HEK293 (cell line): ENCODE data around the gene DNAH3.

Experiments used
- CTCF ChIA-PET: fragments of 350-600 bp; formaldehyde crosslinking; extraction: SDS; loops from one replicate; lab custom pipeline; 2021; ENCODE audit warnings: antibody characterized with exemption; lab: Yijun Ruan, JAX
- POLR2A ChIA-PET: fragments of 300-600 bp; formaldehyde crosslinking; extraction: SDS; loops from one replicate; lab custom pipeline; 2020; ENCODE audit warnings: antibody characterized with exemption, inconsistent platforms; lab: Yijun Ruan, JAX
- H3K27ac ChIP-seq: fragments of 200-500 bp; sonication (Bioruptor generic); 2 replicates; pipeline ENCODE4 v1.5.1; 2014; ENCODE audit warnings: low read depth, low read length, control low read depth, inconsistent platforms; ENCODE audit errors: extremely low read depth
- H3K36me3 ChIP-seq, 2 experiments: fragments of 200-500 bp in 1 of 2; sonication (Bioruptor generic) in 1 of 2; 1 replicate in 1 of 2; 2 replicates in 1 of 2; pipeline ENCODE4 v1.5.1; 2014 to 2017; ENCODE audit warnings: inconsistent platforms in 2 of 2, low read length in 2 of 2; ENCODE audit not compliant: control insufficient read depth in 2 of 2, insufficient read depth in 1 of 2
- H3K4me1 ChIP-seq: fragments of 200-500 bp; sonication (Bioruptor generic); 2 replicates; pipeline ENCODE4 v1.5.1; 2014; ENCODE audit warnings: mild to moderate bottlenecking, low read length, inconsistent platforms; ENCODE audit not compliant: control insufficient read depth, insufficient read depth
- H3K4me3 ChIP-seq: 2 replicates; pipeline ENCODE4 v1.5.1; 2011; ENCODE audit warnings: low read depth, mild to moderate bottlenecking, control low read depth, low read length, moderate library complexity
- H3K9me3 ChIP-seq: fragments of 200-500 bp; sonication (Bioruptor generic); 2 replicates; pipeline ENCODE4 v1.5.1; 2014; ENCODE audit warnings: low read depth, low read length, inconsistent platforms; ENCODE audit not compliant: control insufficient read depth, insufficient read depth
- ATF2 ChIP-seq: fragments of 450-650 bp; formaldehyde crosslinking; IDR thresholded peaks from 2 replicates; pipeline ENCODE4 v1.5.1; 2016; ENCODE audit warnings: missing biosample characterization, missing genetic modification characterization, low read depth
- EGR2 ChIP-seq: fragments of 450-650 bp; formaldehyde crosslinking; IDR thresholded peaks from 2 replicates; pipeline ENCODE4 v1.5.1; 2016; ENCODE audit warnings: low read depth, missing biosample characterization, missing genetic modification characterization
- HOXC10 ChIP-seq: sonication (generic); formaldehyde crosslinking; IDR thresholded peaks from 2 replicates; pipeline ENCODE4 v1.8.1; 2023; ENCODE audit warnings: mild to moderate bottlenecking, missing genetic modification reagents
- KLF16 ChIP-seq: fragments of 450-650 bp; formaldehyde crosslinking; IDR thresholded peaks from 2 replicates; pipeline ENCODE4 v1.5.1; 2017; ENCODE audit warnings: missing biosample characterization, missing genetic modification characterization
- KLF7 ChIP-seq: fragments of 450-650 bp; formaldehyde crosslinking; IDR thresholded peaks from 2 replicates; pipeline ENCODE4 v1.5.1; 2016; ENCODE audit warnings: missing biosample characterization, missing genetic modification characterization, borderline replicate concordance
- OSR2 ChIP-seq: fragments of 450-650 bp; formaldehyde crosslinking; IDR thresholded peaks from 2 replicates; pipeline ENCODE4 v1.5.1; 2016; ENCODE audit warnings: missing biosample characterization, missing genetic modification characterization
- RBAK ChIP-seq: fragments of 450-650 bp; formaldehyde crosslinking; IDR thresholded peaks from 2 replicates; pipeline ENCODE4 v1.5.1; 2016; ENCODE audit warnings: missing biosample characterization, missing genetic modification characterization
- ZBTB20 ChIP-seq: fragments of 450-650 bp; formaldehyde crosslinking; IDR thresholded peaks from 2 replicates; pipeline ENCODE4 v1.5.1; 2016; ENCODE audit warnings: missing biosample characterization, missing genetic modification characterization
- ZFP37 ChIP-seq: fragments of 450-650 bp; formaldehyde crosslinking; IDR thresholded peaks from 2 replicates; pipeline ENCODE4 v1.5.1; 2016; ENCODE audit warnings: missing biosample characterization, missing genetic modification characterization
- ZNF114 ChIP-seq: fragments of 450-650 bp; formaldehyde crosslinking; IDR thresholded peaks from 2 replicates; pipeline ENCODE4 v1.5.0; 2017; ENCODE audit warnings: missing biosample characterization, missing genetic modification characterization
- ZNF174 ChIP-seq: fragments of 450-650 bp; formaldehyde crosslinking; IDR thresholded peaks from 2 replicates; pipeline ENCODE4 v1.5.0; 2017; ENCODE audit warnings: missing biosample characterization, mild to moderate bottlenecking, missing genetic modification characterization
- ZNF214 ChIP-seq: fragments of 450-650 bp; formaldehyde crosslinking; IDR thresholded peaks from 2 replicates; pipeline ENCODE4 v1.5.1; 2017; ENCODE audit warnings: missing biosample characterization, mild to moderate bottlenecking, missing genetic modification characterization, borderline replicate concordance
- ZNF280C ChIP-seq: fragments of 450-650 bp; formaldehyde crosslinking; IDR thresholded peaks from 2 replicates; pipeline ENCODE4 v1.5.1; 2016; ENCODE audit warnings: missing biosample characterization, missing genetic modification characterization
- ZNF501 ChIP-seq: fragments of 450-650 bp; formaldehyde crosslinking; IDR thresholded peaks from 2 replicates; pipeline ENCODE4 v1.5.1; 2016; ENCODE audit warnings: missing biosample characterization, missing genetic modification characterization
- ZNF521 ChIP-seq: fragments of 450-650 bp; formaldehyde crosslinking; IDR thresholded peaks from 2 replicates; pipeline ENCODE4 v1.5.1; 2017; ENCODE audit warnings: missing biosample characterization, mild to moderate bottlenecking, missing genetic modification characterization
- ZNF558 ChIP-seq: fragments of 450-650 bp; formaldehyde crosslinking; IDR thresholded peaks from 2 replicates; pipeline ENCODE4 v1.5.1; 2016; ENCODE audit warnings: missing biosample characterization, missing genetic modification characterization
- ZNF624 ChIP-seq: fragments of 450-650 bp; formaldehyde crosslinking; IDR thresholded peaks from 2 replicates; pipeline ENCODE4 v1.5.1; 2017; ENCODE audit warnings: missing biosample characterization, missing genetic modification characterization
- ZNF626 ChIP-seq: fragments of 450-650 bp; sonication (Bioruptor Pico); formaldehyde crosslinking; IDR thresholded peaks from 2 replicates; pipeline ENCODE4 v1.5.1; 2018; ENCODE audit warnings: missing biosample characterization, missing genetic modification characterization, inconsistent platforms
- ZNF629 ChIP-seq: fragments of 450-650 bp; formaldehyde crosslinking; IDR thresholded peaks from 2 replicates; pipeline ENCODE4 v1.5.1; 2017; ENCODE audit warnings: missing biosample characterization, missing genetic modification characterization
- ZNF664 ChIP-seq: fragments of 450-650 bp; formaldehyde crosslinking; IDR thresholded peaks from 2 replicates; pipeline ENCODE4 v1.5.1; 2016; ENCODE audit warnings: missing biosample characterization, missing genetic modification characterization
- ZNF692 ChIP-seq: fragments of 450-650 bp; formaldehyde crosslinking; IDR thresholded peaks from 2 replicates; pipeline ENCODE4 v1.5.1; 2016; ENCODE audit warnings: missing biosample characterization, missing genetic modification characterization
- ZNF843 ChIP-seq: fragments of 450-650 bp; formaldehyde crosslinking; IDR thresholded peaks from 2 replicates; pipeline ENCODE4 v1.5.1; 2016; ENCODE audit warnings: missing biosample characterization, missing genetic modification characterization
- ZSCAN16 ChIP-seq: fragments of 450-650 bp; formaldehyde crosslinking; IDR thresholded peaks from 2 replicates; pipeline ENCODE4 v1.5.1; 2016; ENCODE audit warnings: missing biosample characterization, missing genetic modification characterization

DNAH3 gene

GRCh38 chr16:20968765-20969164 is 181.9 kb downstream of the DNAH3 start:
- no peaks in the 10 kb centered on the region for H3K36me3 ChIP-seq
- no peaks in the 10 kb centered on the region for H3K9me3 ChIP-seq
- POLR2A ChIA-PET = interaction anchor here (0.5 kb wide), 1 partner anchor 981 kb away, joined by 5 read pairs; no protein-coding TSS in a partner anchor
- H3K4me3 ChIP-seq = no peak overlapping the region
- H3K4me1 ChIP-seq = no peaks in the 10 kb centered on the region
- TF ChIP-seq ZNF664 (tag by site-specific recombination) (no peak), KLF7 (tag by site-specific recombination) (no peak), ZNF521 (tag by site-specific recombination) (0 out of 2 replicates have a peak, but pooled peaks have one; percentile 19), ZNF558 (tag by site-specific recombination) (no peak)
- TF ChIP-seq, all 188 proteins: peak for 1
- H3K27ac ChIP-seq = no peak overlapping the region
- CTCF ChIA-PET = no interaction called here

DNA sequence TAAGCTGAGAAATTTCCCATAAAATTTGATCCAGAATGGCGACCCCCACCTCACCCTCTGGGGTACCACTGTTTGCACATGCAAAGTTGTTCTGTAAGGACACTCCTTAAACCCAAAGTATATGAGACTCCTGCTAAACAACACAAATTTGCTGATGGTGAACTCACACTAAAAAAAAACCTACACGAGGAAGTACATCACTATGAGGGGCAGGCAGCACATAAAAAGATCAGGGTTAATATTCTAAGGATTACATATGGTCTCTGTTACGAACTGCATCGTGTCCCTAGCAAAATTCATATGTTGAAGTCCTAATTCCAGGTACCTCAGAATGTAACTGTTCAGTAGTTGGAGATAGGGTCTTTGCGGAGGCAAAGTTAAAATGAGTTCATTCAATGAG is 189.7 kb downstream of the DNAH3 start:
- POLR2A ChIA-PET = no interaction called here
- TF ChIP-seq ZNF501 (tag by site-specific recombination) = no peak
- TF ChIP-seq ZFP37 (tag by site-specific recombination) = no peak
- TF ChIP-seq KLF16 (tag by site-specific recombination) = no peak
- TF ChIP-seq ZNF843 = no peak
- TF ChIP-seq ZBTB20 (tag by site-specific recombination) = no peak
- no peak for TF ChIP-seq ZNF214 (tag by site-specific recombination)
- no peak for TF ChIP-seq ZSCAN16 (tag by site-specific recombination)
- no peak for TF ChIP-seq ZNF174 (tag by site-specific recombination)
- TF ChIP-seq EGR2 (tag by site-specific recombination) = no peak
- no peak for TF ChIP-seq ZNF114 (tag by site-specific recombination)
- TF ChIP-seq ZNF692 (tag by site-specific recombination) = no peak
- TF ChIP-seq ZNF626 (tag by site-specific recombination) = no peak
- no peak for TF ChIP-seq ZNF280C (tag by site-specific recombination)
- no peak for TF ChIP-seq ATF2 (tag by site-specific recombination)
- no peak for TF ChIP-seq RBAK (tag by site-specific recombination)
- TF ChIP-seq ZNF624 = no peak
- TF ChIP-seq OSR2 (tag by site-specific recombination) = no peak
- no peak for TF ChIP-seq HOXC10 (CRISPR knock-in tag)
- TF ChIP-seq ZNF629 (tag by site-specific recombination) = no peak
- TF ChIP-seq, all 188 proteins: peak for 0
- no peaks in the 10 kb centered on the region for H3K9me3 ChIP-seq
- no peaks in the 10 kb centered on the region for H3K36me3 ChIP-seq
- H3K4me1 ChIP-seq = no peaks in the 10 kb centered on the region
- CTCF ChIA-PET = no interaction called here
- no peak overlapping the region for H3K4me3 ChIP-seq
- H3K27ac ChIP-seq = no peak overlapping the region
